ENCODE measurements around the gene CCDC144A.
"Not testable (repeated sequence)": the region's sequence is repeated elsewhere in the genome, so short reads cannot be mapped to it uniquely, and the experiment has no call there.

DNA sequence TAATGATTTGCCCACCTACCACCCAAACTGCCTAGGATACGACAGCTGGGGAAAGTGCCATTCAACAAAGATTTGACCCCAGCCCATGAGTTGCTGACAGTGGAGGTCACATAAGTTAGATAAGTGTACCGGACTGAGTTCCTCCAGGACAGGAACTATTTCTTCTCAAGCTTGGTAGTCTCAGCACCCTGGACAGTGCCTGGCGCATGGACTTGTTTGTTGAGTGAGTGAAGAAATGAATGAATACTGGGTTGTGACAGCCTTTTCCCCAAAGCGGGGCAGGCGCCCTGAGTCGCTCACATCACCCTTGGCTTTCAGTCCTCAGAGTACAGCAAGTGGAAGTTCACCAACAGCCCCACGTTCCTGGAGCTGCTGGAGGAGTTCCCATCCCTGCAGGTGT lies 122.1 kb downstream of the CCDC144A start:
- TF ChIP-seq, protein P1, sequence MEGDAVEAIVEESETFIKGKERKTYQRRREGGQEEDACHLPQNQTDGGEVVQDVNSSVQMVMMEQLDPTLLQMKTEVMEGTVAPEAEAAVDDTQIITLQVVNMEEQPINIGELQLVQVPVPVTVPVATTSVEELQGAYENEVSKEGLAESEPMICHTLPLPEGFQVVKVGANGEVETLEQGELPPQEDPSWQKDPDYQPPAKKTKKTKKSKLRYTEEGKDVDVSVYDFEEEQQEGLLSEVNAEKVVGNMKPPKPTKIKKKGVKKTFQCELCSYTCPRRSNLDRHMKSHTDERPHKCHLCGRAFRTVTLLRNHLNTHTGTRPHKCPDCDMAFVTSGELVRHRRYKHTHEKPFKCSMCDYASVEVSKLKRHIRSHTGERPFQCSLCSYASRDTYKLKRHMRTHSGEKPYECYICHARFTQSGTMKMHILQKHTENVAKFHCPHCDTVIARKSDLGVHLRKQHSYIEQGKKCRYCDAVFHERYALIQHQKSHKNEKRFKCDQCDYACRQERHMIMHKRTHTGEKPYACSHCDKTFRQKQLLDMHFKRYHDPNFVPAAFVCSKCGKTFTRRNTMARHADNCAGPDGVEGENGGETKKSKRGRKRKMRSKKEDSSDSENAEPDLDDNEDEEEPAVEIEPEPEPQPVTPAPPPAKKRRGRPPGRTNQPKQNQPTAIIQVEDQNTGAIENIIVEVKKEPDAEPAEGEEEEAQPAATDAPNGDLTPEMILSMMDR (IDR thresholded peaks at IDR 0.05): not testable (repeated sequence)
- not testable (repeated sequence) for TF ChIP-seq POLR2A (IDR thresholded peaks at IDR 0.05)

Measured in thyroid gland (tissue), 4 donors.